GM19193 (cell line): Measurements from ENCODE around the gene SLC5A5.

Source experiments
- POLR2A ChIP-seq: IDR thresholded peaks from 4 replicates; pipeline ENCODE4 v1.6.1; 2011; ENCODE audit not compliant: insufficient read depth, insufficient read length; ENCODE audit errors: extremely low read depth

SLC5A5 gene

GRCh38 chr19:17842663-17843291 is 29.0 kb upstream of the SLC5A5 start:
- no peak for TF ChIP-seq POLR2A

- TF ChIP-seq POLR2A, result no peak
Measured at GRCh38 chr19:17843292-17843827, 28.4 kb upstream of the SLC5A5 start.

- no peak for TF ChIP-seq POLR2A
Measured at GRCh38 chr19:17843908-17844490, 27.7 kb upstream of the SLC5A5 start.

GRCh38 chr19:17846146-17846545 is 25.6 kb upstream of the SLC5A5 start:
- no peak for TF ChIP-seq POLR2A

- TF ChIP-seq POLR2A, result peak; percentile 86
Measured at GRCh38 chr19:17847538-17848366, 24.0 kb upstream of the SLC5A5 start, which contains the start of gene JAK3. TSS of gene JAK3 (minus strand) at chr19:17847982. CDS start at chr19:17844417, 3,565 bp downstream.

- TF ChIP-seq POLR2A, result no peak
Measured at GRCh38 chr19:17848595-17849292, 23.0 kb upstream of the SLC5A5 start.

- no peak for TF ChIP-seq POLR2A
Measured at GRCh38 chr19:17854061-17854460, 17.7 kb upstream of the SLC5A5 start.

- TF ChIP-seq POLR2A, result no peak
Measured at GRCh38 chr19:17855280-17856152, 16.2 kb upstream of the SLC5A5 start.

GRCh38 chr19:17859533-17860330 is 12.0 kb upstream of the SLC5A5 start, which contains the start of gene RPL18A:
TSS of gene RPL18A (plus strand) at chr19:17859910. CDS start at chr19:17859957, 47 bp downstream.
- TF ChIP-seq POLR2A, result peak; percentile 98

GRCh38 chr19:17860331-17860992 is 11.3 kb upstream of the SLC5A5 start:
- no peak for TF ChIP-seq POLR2A

- TF ChIP-seq POLR2A, result no peak
Measured at GRCh38 chr19:17860993-17861360, 10.8 kb upstream of the SLC5A5 start.

- peak; percentile 18 for TF ChIP-seq POLR2A
Measured at GRCh38 chr19:17861542-17862402, 10.0 kb upstream of the SLC5A5 start.
